HepG2 (cell line): ENCODE data around the gene TLCD1. TPM values are rescaled to one million over a fixed set of nuclear protein-coding genes. Genes with fewer than 3 reads are reported as not detected.
A peak's percentile ranks its signal among the peaks of the same experiment; 100 is the strongest.

Source experiments
- AGO2 ChIP-seq: fragments of 200-400 bp; formaldehyde crosslinking; optimal IDR thresholded peaks from 2 replicates; pipeline ENCODE3; 2017; ENCODE audit warnings: mild to moderate bottlenecking, low read depth, low read length, moderate library complexity
- ARID5B ChIP-seq: IDR thresholded peaks from 2 replicates; pipeline ENCODE4 v1.4.0; 2020; ENCODE audit warnings: mild to moderate bottlenecking, missing genetic modification reagents
- CEBPB ChIP-seq: IDR thresholded peaks from 2 replicates; pipeline ENCODE4 v1.6.1; 2011; ENCODE audit warnings: low read depth, low read length, improper control_type of control experiment, borderline replicate concordance
- DNMT1 ChIP-seq: sonication (generic); formaldehyde crosslinking; IDR thresholded peaks from 2 replicates; pipeline ENCODE4 v1.5.1; 2020; ENCODE audit warnings: mild to moderate bottlenecking, missing genetic modification reagents
- GTF3A ChIP-seq: sonication (generic); formaldehyde crosslinking; conservative IDR thresholded peaks from 2 replicates; pipeline ENCODE4 v1.4.0; 2020; ENCODE audit warnings: mild to moderate bottlenecking, missing genetic modification reagents
- JARID2 ChIP-seq: sonication (generic); formaldehyde crosslinking; IDR thresholded peaks from 2 replicates; pipeline ENCODE4 v1.8.1; 2023; ENCODE audit warnings: missing genetic modification reagents, inconsistent platforms; ENCODE audit not compliant: insufficient replicate concordance
- KDM4B ChIP-seq: sonication (generic); formaldehyde crosslinking; IDR thresholded peaks from 2 replicates; pipeline ENCODE4 v1.4.0; 2020; ENCODE audit warnings: missing genetic modification reagents
- NCOA2 ChIP-seq: sonication (generic); formaldehyde crosslinking; IDR thresholded peaks from 2 replicates; pipeline ENCODE4 v1.8.0; 2022; ENCODE audit warnings: inconsistent platforms
- NCOA5 ChIP-seq: sonication (generic); formaldehyde crosslinking; IDR thresholded peaks from 2 replicates; pipeline ENCODE4 v1.4.0; 2020; ENCODE audit warnings: missing genetic modification reagents
- PBX2 ChIP-seq: IDR thresholded peaks from 2 replicates; pipeline ENCODE4 v1.6.1; 2016; ENCODE audit warnings: control low read depth
- RBFOX2 ChIP-seq: fragments of 200-400 bp; formaldehyde crosslinking; IDR thresholded peaks from 2 replicates; pipeline ENCODE4 v1.6.1; 2017; ENCODE audit warnings: low read depth, mild to moderate bottlenecking, low read length
- RBM22 ChIP-seq: fragments of 200-400 bp; formaldehyde crosslinking; optimal IDR thresholded peaks from 2 replicates; pipeline ENCODE3; 2017; ENCODE audit warnings: mild to moderate bottlenecking, low read length, moderate library complexity
- TGIF2 ChIP-seq: IDR thresholded peaks from 2 replicates; pipeline ENCODE4 v1.6.1; 2016; ENCODE audit warnings: control low read depth, missing compliant biosample characterization
- YEATS2 ChIP-seq: sonication (generic); formaldehyde crosslinking; IDR thresholded peaks from 2 replicates; pipeline ENCODE4 v1.4.0; 2020; ENCODE audit warnings: missing genetic modification reagents, borderline replicate concordance
- polyA plus RNA-seq, 8 experiments: library from polyadenylated mRNA; depleted of rRNA in 3 of 8; stranded (reverse) in 7 of 8; unstranded in 1 of 8; fragments of >200 nt; fragmentation: Illumina TruSeq in 4 of 8; extraction: Trizol in 4 of 8; gene quantifications; 2 replicates each; pipeline versions ENCODE4 v1.2.1 to v1.2.3, GENCODE V29; 2011 to 2016; ENCODE audit warnings: low read depth in 4 of 8, missing spikeins in 1 of 8, mixed read lengths in 1 of 8; ENCODE audit not compliant: insufficient read depth in 1 of 8
- total RNA-seq, 5 experiments: library from RNA; depleted of rRNA; stranded (reverse); fragments of >200 nt; fragmentation: Illumina TruSeq; extraction: Trizol; gene quantifications; 2 replicates each; pipeline ENCODE4 v1.2.3, GENCODE V29; 2016; ENCODE audit warnings: low read depth in 1 of 5
- TF ChIP-seq, protein P1 (sequence below): sonication (generic); formaldehyde crosslinking; IDR thresholded peaks from 2 replicates; pipeline ENCODE4 v1.4.0; 2020; ENCODE audit warnings: mild to moderate bottlenecking, low read depth, missing genetic modification reagents
- TF ChIP-seq, protein P2 (sequence below): sonication (generic); formaldehyde crosslinking; IDR thresholded peaks from 2 replicates; pipeline ENCODE4 v1.5.0; 2020; ENCODE audit warnings: missing genetic modification reagents
- TF ChIP-seq, protein P3 (sequence below): sonication (generic); formaldehyde crosslinking; IDR thresholded peaks from 2 replicates; pipeline ENCODE4 v1.8.0; 2022; ENCODE audit warnings: mild to moderate bottlenecking, missing genetic modification reagents
- TF ChIP-seq, protein P4 (sequence below): sonication (generic); formaldehyde crosslinking; IDR thresholded peaks from 2 replicates; pipeline ENCODE4 v1.5.0; 2020; ENCODE audit warnings: missing genetic modification reagents

Gene TLCD1
- total and polyA plus RNA-seq, 2 of the 13 experiments (the other 11 are each of a cell fraction or from before 2014, with no cell fraction given), result 14.9 to 19.6 TPM

GRCh38 chr17:28748852-28749515 is 23.0 kb upstream of the TLCD1 start (continued):
- TF ChIP-seq, protein P1, sequence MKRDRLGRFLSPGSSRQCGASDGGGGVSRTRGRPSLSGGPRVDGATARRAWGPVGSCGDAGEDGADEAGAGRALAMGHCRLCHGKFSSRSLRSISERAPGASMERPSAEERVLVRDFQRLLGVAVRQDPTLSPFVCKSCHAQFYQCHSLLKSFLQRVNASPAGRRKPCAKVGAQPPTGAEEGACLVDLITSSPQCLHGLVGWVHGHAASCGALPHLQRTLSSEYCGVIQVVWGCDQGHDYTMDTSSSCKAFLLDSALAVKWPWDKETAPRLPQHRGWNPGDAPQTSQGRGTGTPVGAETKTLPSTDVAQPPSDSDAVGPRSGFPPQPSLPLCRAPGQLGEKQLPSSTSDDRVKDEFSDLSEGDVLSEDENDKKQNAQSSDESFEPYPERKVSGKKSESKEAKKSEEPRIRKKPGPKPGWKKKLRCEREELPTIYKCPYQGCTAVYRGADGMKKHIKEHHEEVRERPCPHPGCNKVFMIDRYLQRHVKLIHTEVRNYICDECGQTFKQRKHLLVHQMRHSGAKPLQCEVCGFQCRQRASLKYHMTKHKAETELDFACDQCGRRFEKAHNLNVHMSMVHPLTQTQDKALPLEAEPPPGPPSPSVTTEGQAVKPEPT (CRISPR knock-in tag), result no peak
- TF ChIP-seq PBX2 (CRISPR knock-in tag) (no peak), AGO2 (peak; percentile 78), RBM22 (no peak), RBFOX2 (peak; percentile 45), TGIF2 (CRISPR knock-in tag) (no peak), DNMT1 (CRISPR knock-in tag) (no peak), KDM4B (CRISPR knock-in tag) (no peak), JARID2 (no peak), ARID5B (CRISPR knock-in tag) (no peak), NCOA5 (CRISPR knock-in tag) (no peak), NCOA2 (CRISPR knock-in tag) (no peak), YEATS2 (no peak), GTF3A (no peak), CEBPB (no peak)
- TF ChIP-seq, protein P2, sequence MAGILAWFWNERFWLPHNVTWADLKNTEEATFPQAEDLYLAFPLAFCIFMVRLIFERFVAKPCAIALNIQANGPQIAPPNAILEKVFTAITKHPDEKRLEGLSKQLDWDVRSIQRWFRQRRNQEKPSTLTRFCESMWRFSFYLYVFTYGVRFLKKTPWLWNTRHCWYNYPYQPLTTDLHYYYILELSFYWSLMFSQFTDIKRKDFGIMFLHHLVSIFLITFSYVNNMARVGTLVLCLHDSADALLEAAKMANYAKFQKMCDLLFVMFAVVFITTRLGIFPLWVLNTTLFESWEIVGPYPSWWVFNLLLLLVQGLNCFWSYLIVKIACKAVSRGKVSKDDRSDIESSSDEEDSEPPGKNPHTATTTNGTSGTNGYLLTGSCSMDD (CRISPR knock-in tag), result no peak
- TF ChIP-seq, protein P3, sequence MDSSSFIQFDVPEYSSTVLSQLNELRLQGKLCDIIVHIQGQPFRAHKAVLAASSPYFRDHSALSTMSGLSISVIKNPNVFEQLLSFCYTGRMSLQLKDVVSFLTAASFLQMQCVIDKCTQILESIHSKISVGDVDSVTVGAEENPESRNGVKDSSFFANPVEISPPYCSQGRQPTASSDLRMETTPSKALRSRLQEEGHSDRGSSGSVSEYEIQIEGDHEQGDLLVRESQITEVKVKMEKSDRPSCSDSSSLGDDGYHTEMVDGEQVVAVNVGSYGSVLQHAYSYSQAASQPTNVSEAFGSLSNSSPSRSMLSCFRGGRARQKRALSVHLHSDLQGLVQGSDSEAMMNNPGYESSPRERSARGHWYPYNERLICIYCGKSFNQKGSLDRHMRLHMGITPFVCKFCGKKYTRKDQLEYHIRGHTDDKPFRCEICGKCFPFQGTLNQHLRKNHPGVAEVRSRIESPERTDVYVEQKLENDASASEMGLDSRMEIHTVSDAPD, result no peak
- TF ChIP-seq, protein P4, sequence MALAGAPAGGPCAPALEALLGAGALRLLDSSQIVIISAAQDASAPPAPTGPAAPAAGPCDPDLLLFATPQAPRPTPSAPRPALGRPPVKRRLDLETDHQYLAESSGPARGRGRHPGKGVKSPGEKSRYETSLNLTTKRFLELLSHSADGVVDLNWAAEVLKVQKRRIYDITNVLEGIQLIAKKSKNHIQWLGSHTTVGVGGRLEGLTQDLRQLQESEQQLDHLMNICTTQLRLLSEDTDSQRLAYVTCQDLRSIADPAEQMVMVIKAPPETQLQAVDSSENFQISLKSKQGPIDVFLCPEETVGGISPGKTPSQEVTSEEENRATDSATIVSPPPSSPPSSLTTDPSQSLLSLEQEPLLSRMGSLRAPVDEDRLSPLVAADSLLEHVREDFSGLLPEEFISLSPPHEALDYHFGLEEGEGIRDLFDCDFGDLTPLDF, result no peak
